ENCODE results near the gene BMPER. TPM values are rescaled to one million over a fixed set of nuclear protein-coding genes. Genes with fewer than 3 reads are reported as not detected.

BMPER gene
- total and polyA plus RNA-seq, 2 donors (not counting 1 experiment from before 2014, with no cell fraction given) = 12.2 to 15.9 TPM

GRCh38 chr7:34025600-34025999, 120.3 kb downstream of the BMPER start:
- H3K79me2 ChIP-seq (ENCODE audit: control insufficient read depth, insufficient read depth, low read length) = no peaks in the 10 kb centered on the region
- H3K9me3 ChIP-seq (ENCODE audit: control insufficient read depth, insufficient read depth, low read depth, low read length) = no peaks in the 10 kb centered on the region
- H3K4me3 ChIP-seq (replicated peaks in 1 of 4; ENCODE audit: control extremely low read depth in 1 of 4, insufficient read depth in 1 of 4, low read depth in 3 of 4, low read length in 4 of 4) = no peak overlapping the region
- no peak overlapping the region for H3K4me2 ChIP-seq (ENCODE audit: extremely low read depth, insufficient read depth, low read length)
- H3K27ac ChIP-seq (ENCODE audit: insufficient read depth, low read length) = no peak overlapping the region
- H3K27me3 ChIP-seq (ENCODE audit: control insufficient read depth, insufficient read depth, low read length) = no peaks in the 10 kb centered on the region
- no peaks in the 10 kb centered on the region for H4K20me1 ChIP-seq (ENCODE audit: control insufficient read depth, extremely low read depth, insufficient read depth, low read length)
- TF ChIP-seq, protein P1, sequence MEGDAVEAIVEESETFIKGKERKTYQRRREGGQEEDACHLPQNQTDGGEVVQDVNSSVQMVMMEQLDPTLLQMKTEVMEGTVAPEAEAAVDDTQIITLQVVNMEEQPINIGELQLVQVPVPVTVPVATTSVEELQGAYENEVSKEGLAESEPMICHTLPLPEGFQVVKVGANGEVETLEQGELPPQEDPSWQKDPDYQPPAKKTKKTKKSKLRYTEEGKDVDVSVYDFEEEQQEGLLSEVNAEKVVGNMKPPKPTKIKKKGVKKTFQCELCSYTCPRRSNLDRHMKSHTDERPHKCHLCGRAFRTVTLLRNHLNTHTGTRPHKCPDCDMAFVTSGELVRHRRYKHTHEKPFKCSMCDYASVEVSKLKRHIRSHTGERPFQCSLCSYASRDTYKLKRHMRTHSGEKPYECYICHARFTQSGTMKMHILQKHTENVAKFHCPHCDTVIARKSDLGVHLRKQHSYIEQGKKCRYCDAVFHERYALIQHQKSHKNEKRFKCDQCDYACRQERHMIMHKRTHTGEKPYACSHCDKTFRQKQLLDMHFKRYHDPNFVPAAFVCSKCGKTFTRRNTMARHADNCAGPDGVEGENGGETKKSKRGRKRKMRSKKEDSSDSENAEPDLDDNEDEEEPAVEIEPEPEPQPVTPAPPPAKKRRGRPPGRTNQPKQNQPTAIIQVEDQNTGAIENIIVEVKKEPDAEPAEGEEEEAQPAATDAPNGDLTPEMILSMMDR (conservative IDR thresholded peaks at IDR 0.05 in 1 of 2, IDR thresholded peaks at IDR 0.05 in 1 of 2; ENCODE audit: low read depth in 1 of 2, low read length in 2 of 2) = no peak
- no peak for TF ChIP-seq EZH2 (IDR thresholded peaks at IDR 0.05; ENCODE audit: low read length, missing control alignments)
- no peak overlapping the region for H2AFZ ChIP-seq (ENCODE audit: low read length)
- no peak for DNase-seq (ENCODE audit: low read depth in 2 of 2)
- H3K36me3 ChIP-seq (ENCODE audit: control insufficient read depth, insufficient read depth, low read length) = no peaks in the 10 kb centered on the region
- no peaks in the 10 kb centered on the region for H3K4me1 ChIP-seq (ENCODE audit: control insufficient read depth, extremely low read depth, insufficient read depth, low read length)
- no peak overlapping the region for H3K9ac ChIP-seq (ENCODE audit: insufficient read depth, low read length)

DNA sequence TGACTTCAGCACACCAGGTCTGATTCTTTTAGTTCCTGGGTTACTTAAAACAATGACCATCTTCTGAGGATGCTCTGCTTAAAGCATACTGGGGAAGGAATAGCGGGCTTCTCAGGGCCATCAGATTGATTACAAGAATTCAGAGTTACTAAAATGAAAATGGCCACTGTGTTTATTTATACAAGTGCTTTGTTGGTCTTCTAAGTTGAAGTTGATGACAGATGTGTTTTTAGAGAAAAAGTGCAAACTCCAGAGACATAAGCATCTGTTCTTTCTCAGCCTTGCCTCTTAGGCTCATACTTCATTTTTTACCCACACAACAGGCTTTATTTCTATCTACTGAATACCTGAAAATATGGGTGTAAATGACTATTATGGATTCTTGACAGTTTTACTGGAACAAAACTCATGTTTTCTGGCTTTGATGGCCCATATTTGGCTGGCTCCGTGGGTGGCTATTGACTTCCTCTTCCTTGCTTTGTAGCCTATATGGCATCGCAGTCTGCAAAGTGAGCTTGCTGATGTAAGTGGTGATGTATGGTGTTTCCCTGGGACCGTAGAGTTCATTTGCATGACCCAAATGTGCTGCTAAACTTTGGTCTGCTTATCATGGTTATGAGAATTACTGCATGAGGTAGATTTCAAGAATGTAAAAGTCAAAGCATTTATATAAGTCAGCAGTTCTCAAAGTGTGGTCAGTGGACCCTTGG, 121.3 kb downstream of the BMPER start:
- Histone ChIP-seq H3K36me3 (ENCODE audit: control insufficient read depth, insufficient read depth, low read length) (no peaks in the 10 kb centered on the region), H3K27me3 (ENCODE audit: control insufficient read depth, insufficient read depth, low read length) (no peaks in the 10 kb centered on the region), H3K4me3 (replicated peaks in 1 of 4; ENCODE audit: control extremely low read depth in 1 of 4, insufficient read depth in 1 of 4, low read depth in 3 of 4, low read length in 4 of 4) (no peak overlapping the region), H3K9me3 (ENCODE audit: control insufficient read depth, insufficient read depth, low read depth, low read length) (no peaks in the 10 kb centered on the region), H3K9ac (ENCODE audit: insufficient read depth, low read length) (no peak overlapping the region), H3K79me2 (ENCODE audit: control insufficient read depth, insufficient read depth, low read length) (no peaks in the 10 kb centered on the region), H3K27ac (ENCODE audit: insufficient read depth, low read length) (no peak overlapping the region), H3K4me1 (ENCODE audit: control insufficient read depth, extremely low read depth, insufficient read depth, low read length) (no peaks in the 10 kb centered on the region), H2AFZ (ENCODE audit: low read length) (no peak overlapping the region), H3K4me2 (ENCODE audit: extremely low read depth, insufficient read depth, low read length) (no peak overlapping the region), H4K20me1 (ENCODE audit: control insufficient read depth, extremely low read depth, insufficient read depth, low read length) (no peaks in the 10 kb centered on the region)
- no peak for TF ChIP-seq EZH2 (IDR thresholded peaks at IDR 0.05; ENCODE audit: low read length, missing control alignments)
- TF ChIP-seq, protein P1 (conservative IDR thresholded peaks at IDR 0.05 in 1 of 2, IDR thresholded peaks at IDR 0.05 in 1 of 2; ENCODE audit: low read depth in 1 of 2, low read length in 2 of 2) = no peak
- peak in 1 of 2 donors; percentile 68 for DNase-seq (ENCODE audit: low read depth in 2 of 2)

- no peak overlapping the region for H3K27ac ChIP-seq (ENCODE audit: insufficient read depth, low read length)
- no peak overlapping the region for H3K4me3 ChIP-seq (replicated peaks in 1 of 4; ENCODE audit: control extremely low read depth in 1 of 4, insufficient read depth in 1 of 4, low read depth in 3 of 4, low read length in 4 of 4)
- no peaks in the 10 kb centered on the region for H3K36me3 ChIP-seq (ENCODE audit: control insufficient read depth, insufficient read depth, low read length)
- no peaks in the 10 kb centered on the region for H3K9me3 ChIP-seq (ENCODE audit: control insufficient read depth, insufficient read depth, low read depth, low read length)
- no peak overlapping the region for H3K4me2 ChIP-seq (ENCODE audit: extremely low read depth, insufficient read depth, low read length)
- H3K9ac ChIP-seq (ENCODE audit: insufficient read depth, low read length) = no peak overlapping the region
- no peak for DNase-seq (ENCODE audit: low read depth in 2 of 2)
- H3K27me3 ChIP-seq (ENCODE audit: control insufficient read depth, insufficient read depth, low read length) = no peaks in the 10 kb centered on the region
- peaks cover under 1% of the 10 kb centered on the region for H3K4me1 ChIP-seq (ENCODE audit: control insufficient read depth, extremely low read depth, insufficient read depth, low read length)
- H2AFZ ChIP-seq (ENCODE audit: low read length) = no peak overlapping the region
- H4K20me1 ChIP-seq (ENCODE audit: control insufficient read depth, extremely low read depth, insufficient read depth, low read length) = no peaks in the 10 kb centered on the region
- TF ChIP-seq, protein P1 (conservative IDR thresholded peaks at IDR 0.05 in 1 of 2, IDR thresholded peaks at IDR 0.05 in 1 of 2; ENCODE audit: low read depth in 1 of 2, low read length in 2 of 2) = no peak
- TF ChIP-seq EZH2 (IDR thresholded peaks at IDR 0.05; ENCODE audit: low read length, missing control alignments) = no peak
- no peaks in the 10 kb centered on the region for H3K79me2 ChIP-seq (ENCODE audit: control insufficient read depth, insufficient read depth, low read length)
These were observed 125.8 kb downstream of the BMPER start for GRCh38 chr7:34031156-34031555.
